Measurements from ENCODE around the gene LRRC4C. TPM values are rescaled to one million over a fixed set of nuclear protein-coding genes. Genes with fewer than 3 reads are reported as not detected.

LRRC4C gene
- total RNA-seq, 2 experiments from 2014 or later = not detected

DNA sequence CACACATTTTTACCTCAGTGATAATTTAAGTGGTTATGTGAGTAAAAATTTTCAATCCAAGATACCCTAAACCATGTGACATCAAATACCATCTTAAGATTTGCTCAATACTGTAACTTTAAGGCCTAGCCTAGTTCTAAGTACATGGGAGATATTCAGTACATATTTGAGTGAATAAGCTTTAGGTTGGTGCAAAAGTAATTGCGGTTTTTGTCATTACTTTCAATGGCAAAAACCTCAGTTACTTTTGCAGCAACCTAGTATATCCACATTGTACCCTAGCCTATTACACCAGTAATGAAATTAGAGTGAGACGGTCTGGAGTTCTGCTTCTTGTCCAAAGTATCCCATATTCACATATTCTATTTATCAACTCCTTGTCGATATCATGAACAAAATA lies 700.1 kb downstream of the LRRC4C start:
- no peak for DNase-seq
- ATAC-seq (ENCODE audit: poor library complexity) = no peak
- ChIA-PET CTCF (no interaction called here), POLR2A (no interaction called here)
- H3K4me1 Mint-ChIP-seq (ENCODE audit: low read depth) = no peaks in the 10 kb centered on the region
- H3K4me1 ChIP-seq (ENCODE audit: insufficient read depth, low read length) = no peaks in the 10 kb centered on the region
- H3K36me3 ChIP-seq (ENCODE audit: insufficient read depth, low read length) = no peaks in the 10 kb centered on the region
- no peak overlapping the region for H3K4me3 Mint-ChIP-seq
- peaks cover 0 to 8% of the 10 kb centered on the region in 2 experiments for H3K9me3 ChIP-seq (ENCODE audit: control insufficient read depth in 1 of 2, insufficient read depth in 1 of 2, low read length in 2 of 2)
- H3K36me3 Mint-ChIP-seq (ENCODE audit: low read depth) = no peaks in the 10 kb centered on the region
- no peaks in the 10 kb centered on the region for H3K27me3 Mint-ChIP-seq
- TF ChIP-seq, protein P1, sequence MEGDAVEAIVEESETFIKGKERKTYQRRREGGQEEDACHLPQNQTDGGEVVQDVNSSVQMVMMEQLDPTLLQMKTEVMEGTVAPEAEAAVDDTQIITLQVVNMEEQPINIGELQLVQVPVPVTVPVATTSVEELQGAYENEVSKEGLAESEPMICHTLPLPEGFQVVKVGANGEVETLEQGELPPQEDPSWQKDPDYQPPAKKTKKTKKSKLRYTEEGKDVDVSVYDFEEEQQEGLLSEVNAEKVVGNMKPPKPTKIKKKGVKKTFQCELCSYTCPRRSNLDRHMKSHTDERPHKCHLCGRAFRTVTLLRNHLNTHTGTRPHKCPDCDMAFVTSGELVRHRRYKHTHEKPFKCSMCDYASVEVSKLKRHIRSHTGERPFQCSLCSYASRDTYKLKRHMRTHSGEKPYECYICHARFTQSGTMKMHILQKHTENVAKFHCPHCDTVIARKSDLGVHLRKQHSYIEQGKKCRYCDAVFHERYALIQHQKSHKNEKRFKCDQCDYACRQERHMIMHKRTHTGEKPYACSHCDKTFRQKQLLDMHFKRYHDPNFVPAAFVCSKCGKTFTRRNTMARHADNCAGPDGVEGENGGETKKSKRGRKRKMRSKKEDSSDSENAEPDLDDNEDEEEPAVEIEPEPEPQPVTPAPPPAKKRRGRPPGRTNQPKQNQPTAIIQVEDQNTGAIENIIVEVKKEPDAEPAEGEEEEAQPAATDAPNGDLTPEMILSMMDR (IDR thresholded peaks at IDR 0.05) = no peak
- no peak overlapping the region for H3K27ac Mint-ChIP-seq
- H3K27ac ChIP-seq (ENCODE audit: low read depth in 1 of 2, low read length in 2 of 2) = no peak overlapping the region
- intact Hi-C loops (cut with DNase I, micrococcal nuclease) = no loop called here
- H3K27me3 ChIP-seq (ENCODE audit: control insufficient read depth in 1 of 2, insufficient read depth in 2 of 2, low read length in 2 of 2) = no peaks in the 10 kb centered on the region
- H3K4me3 ChIP-seq (ENCODE audit: low read length) = no peak overlapping the region
- H3K9me3 Mint-ChIP-seq = peaks cover 14% of the 10 kb centered on the region

DNA sequence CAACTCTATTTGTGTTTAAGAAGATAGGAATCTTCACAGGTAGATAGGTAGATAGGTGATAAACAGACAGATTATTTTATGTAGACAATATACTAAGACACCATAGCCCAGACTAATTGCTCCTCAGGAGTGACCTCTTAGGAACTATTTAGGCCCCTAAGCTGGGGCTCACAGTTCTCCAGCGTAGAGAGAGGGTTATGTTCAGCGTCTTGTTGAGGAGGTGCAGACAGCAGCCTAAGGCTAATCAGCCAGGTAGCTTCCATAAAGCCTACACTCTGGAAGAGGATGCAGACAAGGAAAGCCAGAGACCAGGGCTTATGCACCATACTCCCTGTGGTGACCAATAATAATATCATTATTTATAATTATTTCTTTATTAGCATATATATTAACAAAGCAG lies 705.2 kb downstream of the LRRC4C start:
- H3K4me3 ChIP-seq (ENCODE audit: low read length) = no peak overlapping the region
- Mint-ChIP-seq H3K36me3 (ENCODE audit: low read depth) (no peaks in the 10 kb centered on the region), H3K4me3 (no peak overlapping the region), H3K4me1 (ENCODE audit: low read depth) (no peaks in the 10 kb centered on the region), H3K9me3 (peaks cover 26% of the 10 kb centered on the region), H3K27me3 (no peaks in the 10 kb centered on the region), H3K27ac (no peak overlapping the region)
- TF ChIP-seq, protein P1 (IDR thresholded peaks at IDR 0.05) = no peak
- intact Hi-C loops (cut with DNase I, micrococcal nuclease) = no loop called here
- POLR2A ChIA-PET = no interaction called here
- no peaks in the 10 kb centered on the region for H3K36me3 ChIP-seq (ENCODE audit: insufficient read depth, low read length)
- H3K27ac ChIP-seq (ENCODE audit: low read depth in 1 of 2, low read length in 2 of 2) = no peak overlapping the region
- DNase-seq (no peak), ATAC-seq (ENCODE audit: poor library complexity) (no peak)
- no peaks in the 10 kb centered on the region for H3K4me1 ChIP-seq (ENCODE audit: insufficient read depth, low read length)
- CTCF ChIA-PET = no interaction called here
- H3K27me3 ChIP-seq (ENCODE audit: control insufficient read depth in 1 of 2, insufficient read depth in 2 of 2, low read length in 2 of 2) = no peaks in the 10 kb centered on the region
- no peaks in the 10 kb centered on the region for H3K9me3 ChIP-seq (ENCODE audit: control insufficient read depth in 1 of 2, insufficient read depth in 1 of 2, low read length in 2 of 2)

DNA sequence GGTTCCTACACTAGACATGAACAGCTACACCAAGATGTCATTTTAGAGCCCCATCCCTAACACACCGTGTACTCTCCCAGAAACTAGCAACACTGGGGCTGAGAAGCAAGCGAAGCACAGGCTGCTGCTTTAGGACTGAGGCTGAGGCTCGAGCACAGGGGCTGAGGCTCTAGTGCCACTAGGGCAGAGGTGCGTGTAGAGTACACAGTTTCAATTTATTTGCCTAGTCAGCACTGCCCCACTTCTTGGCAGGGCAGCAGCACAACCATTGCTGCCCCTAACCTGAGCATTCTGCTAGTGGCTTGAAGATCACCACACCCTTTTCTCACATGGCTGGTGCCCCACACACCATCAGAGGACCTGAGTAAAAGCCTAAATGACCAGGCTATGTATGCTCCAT lies 713.2 kb downstream of the LRRC4C start:
- no peaks in the 10 kb centered on the region for H3K4me1 ChIP-seq (ENCODE audit: insufficient read depth, low read length)
- TF ChIP-seq, protein P1 (IDR thresholded peaks at IDR 0.05) = no peak
- H3K4me3 ChIP-seq (ENCODE audit: low read length) = no peak overlapping the region
- Mint-ChIP-seq H3K4me3 (no peak overlapping the region), H3K27ac (no peak overlapping the region), H3K4me1 (ENCODE audit: low read depth) (no peaks in the 10 kb centered on the region), H3K36me3 (ENCODE audit: low read depth) (no peaks in the 10 kb centered on the region), H3K9me3 (peaks cover 17% of the 10 kb centered on the region), H3K27me3 (no peaks in the 10 kb centered on the region)
- no peaks in the 10 kb centered on the region for H3K36me3 ChIP-seq (ENCODE audit: insufficient read depth, low read length)
- H3K9me3 ChIP-seq (ENCODE audit: control insufficient read depth in 1 of 2, insufficient read depth in 1 of 2, low read length in 2 of 2) = peaks cover 12% of the 10 kb centered on the region in 2 experiments
- DNase-seq (no peak), ATAC-seq (ENCODE audit: poor library complexity) (no peak)
- no peak overlapping the region for H3K27ac ChIP-seq (ENCODE audit: low read depth in 1 of 2, low read length in 2 of 2)
- ChIA-PET CTCF (no interaction called here), POLR2A (no interaction called here)
- intact Hi-C loops (cut with DNase I, micrococcal nuclease) = no loop called here
- H3K27me3 ChIP-seq (ENCODE audit: control insufficient read depth in 1 of 2, insufficient read depth in 2 of 2, low read length in 2 of 2) = no peaks in the 10 kb centered on the region

All from CD4-positive, alpha-beta T cell (primary cell).